ENCODE data around the gene REV1.
"Not testable (repeated sequence)": the region's sequence is repeated elsewhere in the genome, so short reads cannot be mapped to it uniquely, and the experiment has no call there.

REV1 gene

DNA sequence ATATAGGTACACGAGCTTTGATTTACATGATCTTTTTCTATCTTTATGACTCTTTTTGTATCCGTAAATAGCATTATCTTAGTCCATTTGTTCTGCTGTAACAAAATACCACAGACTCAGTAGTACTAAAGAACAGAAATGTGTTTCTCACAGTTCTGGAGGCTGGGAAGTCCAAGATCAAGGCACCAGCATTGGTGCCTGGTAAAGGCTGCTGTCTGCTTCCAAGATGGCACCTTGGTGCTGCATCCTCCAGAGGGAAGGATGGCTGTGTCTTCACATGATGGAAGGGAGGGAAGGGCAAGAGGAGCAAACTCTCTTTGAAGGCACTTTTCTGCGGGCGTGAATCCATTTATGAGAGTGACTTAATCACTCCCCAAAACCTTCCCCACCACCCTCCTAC lies 116.7 kb downstream of the REV1 start:
- DNase-seq (ENCODE audit: extremely low read depth, low read depth) = no peak
- no peak overlapping the region for H3K4me3 ChIP-seq (replicated peaks; ENCODE audit: low read depth, low read length)
- TF ChIP-seq, protein P1, sequence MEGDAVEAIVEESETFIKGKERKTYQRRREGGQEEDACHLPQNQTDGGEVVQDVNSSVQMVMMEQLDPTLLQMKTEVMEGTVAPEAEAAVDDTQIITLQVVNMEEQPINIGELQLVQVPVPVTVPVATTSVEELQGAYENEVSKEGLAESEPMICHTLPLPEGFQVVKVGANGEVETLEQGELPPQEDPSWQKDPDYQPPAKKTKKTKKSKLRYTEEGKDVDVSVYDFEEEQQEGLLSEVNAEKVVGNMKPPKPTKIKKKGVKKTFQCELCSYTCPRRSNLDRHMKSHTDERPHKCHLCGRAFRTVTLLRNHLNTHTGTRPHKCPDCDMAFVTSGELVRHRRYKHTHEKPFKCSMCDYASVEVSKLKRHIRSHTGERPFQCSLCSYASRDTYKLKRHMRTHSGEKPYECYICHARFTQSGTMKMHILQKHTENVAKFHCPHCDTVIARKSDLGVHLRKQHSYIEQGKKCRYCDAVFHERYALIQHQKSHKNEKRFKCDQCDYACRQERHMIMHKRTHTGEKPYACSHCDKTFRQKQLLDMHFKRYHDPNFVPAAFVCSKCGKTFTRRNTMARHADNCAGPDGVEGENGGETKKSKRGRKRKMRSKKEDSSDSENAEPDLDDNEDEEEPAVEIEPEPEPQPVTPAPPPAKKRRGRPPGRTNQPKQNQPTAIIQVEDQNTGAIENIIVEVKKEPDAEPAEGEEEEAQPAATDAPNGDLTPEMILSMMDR (IDR thresholded peaks at IDR 0.05; ENCODE audit: low read depth, low read length, missing control alignments) = no peak

DNA sequence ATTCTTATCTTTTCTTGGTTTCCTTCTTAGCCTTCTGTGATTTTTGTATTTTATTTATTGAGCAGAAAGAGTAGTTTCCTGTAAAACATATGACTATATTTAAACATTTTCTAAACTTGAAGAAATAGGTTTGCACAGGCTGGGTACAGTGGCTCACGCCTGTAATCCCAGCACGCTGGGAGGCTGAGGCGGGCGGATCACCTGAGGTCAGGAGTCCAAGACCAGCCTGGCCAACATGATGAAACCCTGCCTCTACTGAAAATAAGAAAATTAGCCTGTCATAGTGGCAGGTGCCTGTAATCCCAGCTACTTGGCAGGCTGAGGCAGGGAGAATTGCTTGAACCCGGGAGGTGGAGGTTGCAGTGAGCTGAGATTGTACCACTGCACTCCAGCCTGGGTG lies 121.0 kb downstream of the REV1 start:
- H3K4me3 ChIP-seq (replicated peaks; ENCODE audit: low read depth, low read length); DNase-seq (ENCODE audit: extremely low read depth, low read depth): not testable (repeated sequence)

DNA sequence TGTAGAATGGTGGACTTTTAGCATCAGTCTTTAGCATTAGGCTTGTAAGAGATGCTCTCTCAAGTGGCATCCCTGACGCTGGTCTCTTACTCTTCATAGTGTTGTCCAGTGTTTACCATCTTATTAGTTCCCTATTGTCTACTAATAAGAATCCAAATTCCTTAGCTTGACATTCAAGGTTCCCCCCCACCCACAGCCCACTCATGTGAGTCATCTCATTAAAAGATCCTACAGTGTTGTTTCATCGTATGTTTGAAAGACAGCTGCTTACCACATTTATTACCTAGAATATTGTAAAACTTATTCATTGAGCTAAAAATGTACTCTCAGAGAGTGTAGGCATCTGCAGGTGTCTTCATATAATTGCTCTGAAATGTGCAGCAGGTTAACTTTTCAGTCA lies 124.2 kb downstream of the REV1 start:
- TF ChIP-seq, protein P1 (IDR thresholded peaks at IDR 0.05; ENCODE audit: low read depth, low read length, missing control alignments) = no peak
- no peak for DNase-seq (ENCODE audit: extremely low read depth, low read depth)

DNA sequence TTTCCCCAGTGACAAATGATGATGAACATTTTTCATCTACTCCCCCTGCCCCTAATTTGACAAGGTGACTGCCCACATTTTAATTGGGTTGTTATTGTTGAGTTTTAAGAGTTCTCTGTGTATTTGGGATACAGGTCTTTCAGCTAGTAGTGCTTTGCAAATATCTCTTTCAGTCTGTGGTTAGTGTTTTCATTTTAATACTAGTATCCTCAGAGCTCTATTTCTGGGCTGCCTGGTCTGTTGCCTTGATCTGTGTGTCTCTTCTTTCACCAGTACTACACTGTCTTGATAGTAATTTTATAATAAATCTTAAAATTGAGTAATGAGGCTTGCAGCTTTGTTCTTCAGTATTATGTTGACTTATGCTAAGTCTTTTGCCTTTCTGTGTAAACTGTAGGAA lies 133.0 kb downstream of the REV1 start:
- no peak for DNase-seq (ENCODE audit: extremely low read depth, low read depth)
- TF ChIP-seq, protein P1 (IDR thresholded peaks at IDR 0.05; ENCODE audit: low read depth, low read length, missing control alignments) = no peak
- no peak overlapping the region for H3K4me3 ChIP-seq (replicated peaks; ENCODE audit: low read depth, low read length)

More for the DNA sequence above, 124.2 kb downstream of the REV1 start:
- H3K4me3 ChIP-seq (replicated peaks; ENCODE audit: low read depth, low read length) = no peak overlapping the region

DNA sequence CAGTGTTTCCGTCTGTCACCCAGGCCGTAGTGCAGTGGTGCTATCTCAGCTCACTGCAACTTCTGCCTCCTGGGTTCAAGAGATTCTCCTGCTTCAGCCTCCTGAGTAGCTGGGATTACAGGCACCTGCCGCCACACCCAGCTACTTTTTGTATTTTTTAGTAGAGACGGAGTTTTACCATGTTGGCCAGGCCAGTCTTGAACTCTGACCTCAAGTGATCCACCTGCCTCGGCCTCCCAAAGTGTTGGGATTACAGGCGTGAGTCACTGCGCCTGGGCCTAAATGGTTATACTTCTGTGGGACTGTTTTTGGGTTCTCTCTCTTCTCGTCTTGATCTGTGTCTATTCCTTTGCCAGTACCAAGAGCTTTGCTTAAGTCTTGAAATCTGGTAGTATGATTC lies 135.0 kb downstream of the REV1 start:
- DNase-seq (ENCODE audit: extremely low read depth, low read depth); H3K4me3 ChIP-seq (replicated peaks; ENCODE audit: low read depth, low read length): not testable (repeated sequence)

GRCh38 chr2:99354070-99354469 lies 135.7 kb downstream of the REV1 start:
- TF ChIP-seq, protein P1 (IDR thresholded peaks at IDR 0.05; ENCODE audit: low read depth, low read length, missing control alignments) = no peak
- no peak for DNase-seq (ENCODE audit: extremely low read depth, low read depth)
- no peak overlapping the region for H3K4me3 ChIP-seq (replicated peaks; ENCODE audit: low read depth, low read length)

Data from HFF-Myc (cell line).